ENCODE data around the gene CNTN3.

DNA sequence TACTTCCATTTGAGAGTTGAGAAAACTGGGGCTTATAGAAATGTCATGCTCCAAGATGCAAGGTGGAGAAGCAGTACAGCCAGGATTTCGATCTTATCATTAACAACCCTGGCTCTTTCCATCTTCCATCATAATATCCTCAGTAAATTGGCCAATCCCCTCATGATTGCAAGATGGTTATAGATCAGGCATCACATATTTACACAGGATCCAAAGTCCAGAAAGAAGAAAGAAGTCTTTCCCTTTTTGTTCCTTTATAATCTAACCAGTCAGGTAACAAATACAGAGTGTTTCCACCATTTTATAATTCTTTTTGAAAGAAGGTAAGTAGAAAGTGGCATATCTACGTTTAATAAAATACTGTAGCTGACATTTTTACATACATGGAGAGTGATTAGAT, 29.7 kb downstream of the CNTN3 start:
- TF ChIP-seq, protein P1, sequence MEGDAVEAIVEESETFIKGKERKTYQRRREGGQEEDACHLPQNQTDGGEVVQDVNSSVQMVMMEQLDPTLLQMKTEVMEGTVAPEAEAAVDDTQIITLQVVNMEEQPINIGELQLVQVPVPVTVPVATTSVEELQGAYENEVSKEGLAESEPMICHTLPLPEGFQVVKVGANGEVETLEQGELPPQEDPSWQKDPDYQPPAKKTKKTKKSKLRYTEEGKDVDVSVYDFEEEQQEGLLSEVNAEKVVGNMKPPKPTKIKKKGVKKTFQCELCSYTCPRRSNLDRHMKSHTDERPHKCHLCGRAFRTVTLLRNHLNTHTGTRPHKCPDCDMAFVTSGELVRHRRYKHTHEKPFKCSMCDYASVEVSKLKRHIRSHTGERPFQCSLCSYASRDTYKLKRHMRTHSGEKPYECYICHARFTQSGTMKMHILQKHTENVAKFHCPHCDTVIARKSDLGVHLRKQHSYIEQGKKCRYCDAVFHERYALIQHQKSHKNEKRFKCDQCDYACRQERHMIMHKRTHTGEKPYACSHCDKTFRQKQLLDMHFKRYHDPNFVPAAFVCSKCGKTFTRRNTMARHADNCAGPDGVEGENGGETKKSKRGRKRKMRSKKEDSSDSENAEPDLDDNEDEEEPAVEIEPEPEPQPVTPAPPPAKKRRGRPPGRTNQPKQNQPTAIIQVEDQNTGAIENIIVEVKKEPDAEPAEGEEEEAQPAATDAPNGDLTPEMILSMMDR (IDR thresholded peaks at IDR 0.05 in 4 of 5, conservative IDR thresholded peaks at IDR 0.05 in 1 of 5), result no peak
- TF ChIP-seq POLR2A (IDR thresholded peaks at IDR 0.05), result no peak

Data from gastrocnemius medialis (tissue), 4 donors.